ENCODE results near the gene C8G. TPM values are rescaled to one million over a fixed set of nuclear protein-coding genes. Genes with fewer than 3 reads are reported as not detected.

Gene C8G
- total RNA-seq, 1 experiment from 2014 or later: 2.9 TPM

DNA sequence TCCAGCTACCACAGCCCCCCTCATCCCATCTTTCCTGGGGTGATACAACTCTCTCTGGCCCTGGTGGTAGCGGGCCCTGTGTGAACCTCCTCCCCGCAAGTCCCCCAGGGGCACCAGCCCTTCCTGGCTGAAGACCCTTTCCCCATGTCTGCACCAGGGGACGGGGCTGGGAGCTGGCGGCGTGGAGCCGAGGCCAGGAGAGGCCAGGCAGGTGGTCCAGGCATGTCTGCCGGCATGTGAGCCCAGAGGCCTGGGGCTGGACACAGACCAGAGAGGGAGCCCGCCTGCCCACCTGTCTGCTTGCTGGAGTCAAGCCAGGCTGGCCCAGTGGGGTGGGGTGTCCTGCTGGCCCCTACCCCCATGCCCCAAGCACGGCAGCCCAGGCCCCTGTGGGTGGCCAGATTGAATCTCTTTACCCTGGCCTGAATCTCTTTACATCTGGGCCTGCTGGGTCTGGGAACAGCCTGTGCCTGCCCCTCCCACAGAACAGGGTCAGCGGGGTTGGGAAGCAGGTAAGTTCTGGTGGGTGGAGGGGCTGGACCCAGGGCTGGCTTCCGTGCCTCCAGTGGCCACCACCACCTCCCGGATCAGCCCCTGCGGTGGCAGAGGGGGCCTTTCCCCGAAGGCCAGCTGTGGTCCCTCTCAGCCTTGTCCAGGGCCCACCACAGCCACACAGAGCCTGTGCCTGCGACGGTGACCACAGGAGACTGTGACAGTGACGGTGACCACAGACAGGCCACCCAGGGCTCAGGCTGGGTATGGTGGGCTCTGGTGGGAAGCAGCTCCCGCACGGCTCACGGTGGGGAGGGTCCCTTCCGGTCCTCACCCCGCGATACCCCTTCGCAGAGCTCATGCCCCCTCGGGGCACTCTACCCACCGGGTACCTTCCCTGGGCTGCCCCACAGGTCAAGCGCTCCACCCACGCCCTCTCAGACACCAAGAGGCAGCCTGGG, 14.1 kb downstream of the C8G start:
- DNase-seq (ENCODE audit: low read depth, low spot score): no peak
- H3K36me3 ChIP-seq (ENCODE audit: control insufficient read depth, insufficient read depth, low read length): no peaks in the 10 kb centered on the region
- in situ Hi-C loops (cut with HindIII; ENCODE audit: low pct_unique_long_range_greater_than_20kb, low sequenced_read_pairs): no loop called here
- intact Hi-C loops (cut with micrococcal nuclease; ENCODE audit: unreplicated experiment): no loop called here
- ATAC-seq: no peak
- no peaks in the 10 kb centered on the region for H3K4me1 ChIP-seq (ENCODE audit: control insufficient read depth, insufficient read depth, low read length)
- H3K27me3 ChIP-seq (ENCODE audit: control insufficient read depth, insufficient read depth, low read length): no peaks in the 10 kb centered on the region
- H3K27ac ChIP-seq (ENCODE audit: low read length): no peak overlapping the region
- no TSS peak for BruUV-seq (replicated peaks)
- CTCF ChIA-PET: interaction anchor here (0.6 kb wide), 1 partner anchor 48 kb away, joined by 7 read pairs; no protein-coding TSS in a partner anchor
- TF ChIP-seq TCF7L2 (IDR thresholded peaks at IDR 0.05; ENCODE audit: low read depth, low read length) (no peak), POLR2AphosphoS5 (IDR thresholded peaks at IDR 0.05; ENCODE audit: low read depth, low read length) (no peak), CTCF (IDR thresholded peaks at IDR 0.05) (no peak), SIN3A (IDR thresholded peaks at IDR 0.05; ENCODE audit: borderline replicate concordance, insufficient read depth, low read depth, low read length) (no peak)
- TF ChIP-seq, protein P1, sequence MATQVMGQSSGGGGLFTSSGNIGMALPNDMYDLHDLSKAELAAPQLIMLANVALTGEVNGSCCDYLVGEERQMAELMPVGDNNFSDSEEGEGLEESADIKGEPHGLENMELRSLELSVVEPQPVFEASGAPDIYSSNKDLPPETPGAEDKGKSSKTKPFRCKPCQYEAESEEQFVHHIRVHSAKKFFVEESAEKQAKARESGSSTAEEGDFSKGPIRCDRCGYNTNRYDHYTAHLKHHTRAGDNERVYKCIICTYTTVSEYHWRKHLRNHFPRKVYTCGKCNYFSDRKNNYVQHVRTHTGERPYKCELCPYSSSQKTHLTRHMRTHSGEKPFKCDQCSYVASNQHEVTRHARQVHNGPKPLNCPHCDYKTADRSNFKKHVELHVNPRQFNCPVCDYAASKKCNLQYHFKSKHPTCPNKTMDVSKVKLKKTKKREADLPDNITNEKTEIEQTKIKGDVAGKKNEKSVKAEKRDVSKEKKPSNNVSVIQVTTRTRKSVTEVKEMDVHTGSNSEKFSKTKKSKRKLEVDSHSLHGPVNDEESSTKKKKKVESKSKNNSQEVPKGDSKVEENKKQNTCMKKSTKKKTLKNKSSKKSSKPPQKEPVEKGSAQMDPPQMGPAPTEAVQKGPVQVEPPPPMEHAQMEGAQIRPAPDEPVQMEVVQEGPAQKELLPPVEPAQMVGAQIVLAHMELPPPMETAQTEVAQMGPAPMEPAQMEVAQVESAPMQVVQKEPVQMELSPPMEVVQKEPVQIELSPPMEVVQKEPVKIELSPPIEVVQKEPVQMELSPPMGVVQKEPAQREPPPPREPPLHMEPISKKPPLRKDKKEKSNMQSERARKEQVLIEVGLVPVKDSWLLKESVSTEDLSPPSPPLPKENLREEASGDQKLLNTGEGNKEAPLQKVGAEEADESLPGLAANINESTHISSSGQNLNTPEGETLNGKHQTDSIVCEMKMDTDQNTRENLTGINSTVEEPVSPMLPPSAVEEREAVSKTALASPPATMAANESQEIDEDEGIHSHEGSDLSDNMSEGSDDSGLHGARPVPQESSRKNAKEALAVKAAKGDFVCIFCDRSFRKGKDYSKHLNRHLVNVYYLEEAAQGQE (IDR thresholded peaks at IDR 0.05; ENCODE audit: insufficient read depth in 1 of 2, low read depth in 2 of 2, low read length in 1 of 2): no peak
- H3K4me3 ChIP-seq (ENCODE audit: low read depth in 2 of 2, low read length in 2 of 2): no peak overlapping the region
- POLR2A ChIA-PET: no interaction called here
- no peaks in the 10 kb centered on the region for H3K9me3 ChIP-seq (ENCODE audit: control insufficient read depth, insufficient read depth, low read depth, low read length)

DNA sequence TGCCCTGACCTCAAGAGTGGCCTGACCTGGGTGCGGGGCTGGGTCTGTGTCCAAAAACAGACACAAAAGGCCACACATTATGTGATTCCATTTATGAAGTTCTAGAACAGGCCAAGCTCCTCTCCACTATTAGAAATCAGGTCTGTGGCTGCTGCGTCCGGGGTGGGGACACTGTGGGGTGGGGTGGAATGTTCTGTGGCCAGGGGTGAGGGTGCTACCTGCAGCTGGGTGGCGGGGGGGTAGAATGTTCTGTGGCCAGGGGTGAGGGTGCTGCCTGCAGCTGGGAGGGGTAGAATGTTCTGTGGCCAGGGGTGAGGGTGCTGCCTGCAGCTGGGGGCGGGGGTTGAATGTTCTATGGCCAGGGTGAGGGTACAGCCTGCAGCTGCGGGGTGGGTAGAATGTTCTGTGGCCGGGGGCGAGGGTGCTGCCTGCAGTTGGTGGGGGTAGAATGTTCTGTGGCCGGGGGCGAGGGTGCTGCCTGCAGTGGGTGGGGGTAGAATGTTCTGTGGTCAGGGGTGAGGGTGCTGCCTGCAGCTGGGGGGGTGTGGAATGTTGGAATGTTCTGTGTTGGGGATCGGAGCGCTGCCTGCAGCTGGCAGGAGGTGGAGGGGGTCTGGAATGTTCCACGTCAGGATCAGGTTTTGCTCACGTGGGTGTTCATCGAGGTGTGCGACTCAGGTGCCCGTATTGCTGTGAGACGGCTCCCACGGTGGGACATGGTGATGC, 15.3 kb downstream of the C8G start:
- no peak overlapping the region for H3K4me3 ChIP-seq (ENCODE audit: low read depth in 2 of 2, low read length in 2 of 2)
- in situ Hi-C loops (cut with HindIII; ENCODE audit: low pct_unique_long_range_greater_than_20kb, low sequenced_read_pairs): no loop called here
- H3K4me1 ChIP-seq (ENCODE audit: control insufficient read depth, insufficient read depth, low read length): peaks cover 5% of the 10 kb centered on the region; the same call in 1 of the 2 replicates
- ChIA-PET POLR2A (no interaction called here), CTCF (interaction anchor here (0.6 kb wide), 1 partner anchor 47 kb away, joined by 7 read pairs; no protein-coding TSS in a partner anchor)
- no peaks in the 10 kb centered on the region for H3K9me3 ChIP-seq (ENCODE audit: control insufficient read depth, insufficient read depth, low read depth, low read length)
- intact Hi-C loops (cut with micrococcal nuclease; ENCODE audit: unreplicated experiment): no loop called here
- ATAC-seq (no peak), DNase-seq (ENCODE audit: low read depth, low spot score) (no peak)
- BruUV-seq (replicated peaks): no TSS peak
- TF ChIP-seq CTCF (IDR thresholded peaks at IDR 0.05): no peak
- no peak for TF ChIP-seq POLR2AphosphoS5 (IDR thresholded peaks at IDR 0.05; ENCODE audit: low read depth, low read length)
- TF ChIP-seq, protein P1 (IDR thresholded peaks at IDR 0.05; ENCODE audit: insufficient read depth in 1 of 2, low read depth in 2 of 2, low read length in 1 of 2): no peak
- no peak for TF ChIP-seq SIN3A (IDR thresholded peaks at IDR 0.05; ENCODE audit: borderline replicate concordance, insufficient read depth, low read depth, low read length)
- TF ChIP-seq TCF7L2 (IDR thresholded peaks at IDR 0.05; ENCODE audit: low read depth, low read length): no peak
- no peaks in the 10 kb centered on the region for H3K36me3 ChIP-seq (ENCODE audit: control insufficient read depth, insufficient read depth, low read length)
- no peaks in the 10 kb centered on the region for H3K27me3 ChIP-seq (ENCODE audit: control insufficient read depth, insufficient read depth, low read length)
- no peak overlapping the region for H3K27ac ChIP-seq (ENCODE audit: low read length)
